Measurements from ENCODE around the gene SET.

- TF ChIP-seq CTCF (IDR thresholded peaks at IDR 0.05), result no peak
- no peak for TF ChIP-seq POLR2AphosphoS5 (IDR thresholded peaks at IDR 0.05)
- no peak for TF ChIP-seq POLR2A (IDR thresholded peaks at IDR 0.05)
These were observed 26.4 kb downstream of the SET start for GRCh38 chr9:128715436-128715750.
